HG03280 (cell line): ENCODE measurements around the gene AGAP5.

Source experiments
- ATAC-seq: cut with Tn5 transposase; IDR thresholded peaks from one replicate; pipeline ENCODE4 v1.9.1; 2021; ENCODE audit warnings: mild to moderate bottlenecking, moderate library complexity; ENCODE audit not compliant: unreplicated experiment

AGAP5 gene

DNA sequence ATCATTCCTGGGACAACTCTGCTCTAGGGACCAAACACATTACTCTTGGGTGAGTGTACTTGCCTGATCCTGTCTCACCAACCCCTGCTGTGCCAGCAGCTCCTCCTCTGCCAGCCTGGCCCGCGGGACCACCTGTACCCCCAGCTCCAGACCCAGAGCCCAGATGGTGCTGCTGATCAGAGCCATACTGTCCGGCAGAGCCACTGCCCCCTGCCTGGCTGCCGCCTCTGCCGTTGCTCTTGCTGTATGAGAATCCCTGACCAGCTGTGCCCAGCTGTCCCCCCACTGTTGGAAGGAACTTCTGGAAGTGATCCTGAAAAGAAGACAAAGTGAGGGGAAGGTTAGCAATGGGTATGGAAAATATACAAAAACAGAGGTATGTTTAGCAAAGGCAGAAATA is 63.5 kb downstream of the AGAP5 start:
- ATAC-seq, result no peak

DNA sequence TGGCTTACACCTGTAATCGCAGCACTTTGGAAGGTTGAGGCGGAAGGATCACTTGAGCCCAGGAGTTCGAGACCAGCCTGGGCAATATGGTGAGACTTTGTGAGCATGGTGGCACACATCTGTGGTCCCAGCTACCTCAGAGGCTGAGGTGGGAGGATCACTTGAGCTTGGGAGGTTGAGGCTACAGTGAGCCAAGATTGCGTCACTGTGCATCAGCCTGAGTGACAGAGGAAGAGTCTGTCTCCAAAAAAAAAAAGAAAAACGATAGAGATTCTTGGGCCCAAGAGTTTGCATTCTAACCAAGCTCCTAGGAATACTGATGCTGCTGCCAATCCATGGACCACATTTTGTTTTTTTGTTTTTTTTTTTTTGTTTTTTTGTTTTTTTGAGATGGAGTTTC is 68.7 kb downstream of the AGAP5 start:
- ATAC-seq, result no peak

DNA sequence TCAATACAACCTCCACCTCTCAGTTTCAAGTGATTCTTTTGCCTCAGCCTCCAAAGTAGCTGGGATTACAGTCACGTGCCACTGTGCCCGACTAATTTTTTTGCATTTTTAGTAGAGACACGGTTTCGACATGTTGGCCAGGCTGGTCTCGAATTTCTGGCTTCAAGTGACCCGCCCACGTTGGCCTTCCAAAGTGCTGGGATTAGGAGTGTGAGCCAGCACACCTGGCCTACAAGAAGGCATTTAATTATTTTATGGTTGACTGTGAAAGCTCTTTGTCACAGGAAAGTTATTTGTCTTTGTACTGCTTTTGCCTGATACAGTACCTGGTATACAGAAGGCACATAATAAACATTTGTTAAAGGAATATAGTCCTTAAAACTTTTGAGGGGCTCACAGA is 69.5 kb downstream of the AGAP5 start:
- no peak for ATAC-seq

DNA sequence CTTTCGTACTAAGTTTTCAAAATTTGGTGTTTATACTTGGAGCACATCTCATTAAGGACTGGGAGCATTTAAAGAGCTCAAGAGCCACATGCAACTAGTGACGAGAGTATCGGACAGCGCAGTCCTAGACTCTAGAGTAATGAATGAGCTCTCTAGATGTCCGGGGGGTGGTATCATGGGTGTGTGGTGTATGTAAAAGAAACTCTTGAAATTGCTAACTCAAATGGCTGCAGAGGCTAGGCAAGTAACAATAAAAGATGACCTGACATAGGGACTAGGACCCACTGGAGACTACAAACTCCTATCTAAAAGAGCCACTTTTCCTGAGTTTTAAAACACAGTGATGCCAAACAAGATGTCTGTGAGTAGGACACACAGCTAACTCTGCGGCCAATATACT is 70.6 kb downstream of the AGAP5 start:
- no peak for ATAC-seq

DNA sequence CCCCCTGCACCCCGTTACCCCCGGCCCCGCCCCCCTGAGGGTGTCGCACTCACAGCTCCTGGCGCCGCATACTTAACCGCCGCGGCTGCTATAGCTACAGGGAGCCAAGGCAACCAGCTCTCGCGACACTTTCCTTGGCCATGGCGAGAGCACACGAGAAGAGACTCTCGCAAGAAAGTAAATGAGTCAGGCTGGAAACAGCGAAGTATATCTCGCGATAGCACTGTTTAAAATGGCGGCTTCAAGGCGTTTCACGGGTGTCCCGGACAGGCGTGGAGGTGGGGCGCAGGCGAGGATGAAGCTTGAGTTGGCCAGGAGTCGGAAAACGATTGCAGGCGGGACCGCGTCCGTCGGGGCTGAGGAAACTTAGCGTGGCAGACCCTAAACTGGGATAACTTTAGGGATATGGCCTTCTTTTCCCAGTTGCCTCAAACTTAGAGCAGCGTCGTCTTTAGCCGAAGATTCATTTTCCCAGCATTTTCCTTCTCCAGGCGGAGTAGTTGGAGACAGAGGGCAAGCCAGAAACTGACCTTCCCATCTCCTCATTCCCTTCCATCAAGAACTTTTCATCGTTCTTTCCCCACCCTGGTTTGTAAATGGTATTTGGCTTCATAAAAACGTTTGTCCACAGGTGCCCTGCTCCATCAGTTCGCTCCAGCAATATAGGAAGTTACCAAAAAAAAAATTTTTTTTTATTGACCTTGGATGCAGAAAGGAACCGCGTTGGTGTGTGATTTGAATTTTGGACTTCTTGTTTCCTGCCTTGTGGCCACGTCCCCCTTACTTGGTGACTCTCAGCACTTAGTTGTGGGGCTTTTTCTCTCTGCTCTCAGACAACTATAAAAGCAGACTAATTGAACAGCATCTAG is 71.8 kb downstream of the AGAP5 start:
- ATAC-seq, result peak; percentile 96

DNA sequence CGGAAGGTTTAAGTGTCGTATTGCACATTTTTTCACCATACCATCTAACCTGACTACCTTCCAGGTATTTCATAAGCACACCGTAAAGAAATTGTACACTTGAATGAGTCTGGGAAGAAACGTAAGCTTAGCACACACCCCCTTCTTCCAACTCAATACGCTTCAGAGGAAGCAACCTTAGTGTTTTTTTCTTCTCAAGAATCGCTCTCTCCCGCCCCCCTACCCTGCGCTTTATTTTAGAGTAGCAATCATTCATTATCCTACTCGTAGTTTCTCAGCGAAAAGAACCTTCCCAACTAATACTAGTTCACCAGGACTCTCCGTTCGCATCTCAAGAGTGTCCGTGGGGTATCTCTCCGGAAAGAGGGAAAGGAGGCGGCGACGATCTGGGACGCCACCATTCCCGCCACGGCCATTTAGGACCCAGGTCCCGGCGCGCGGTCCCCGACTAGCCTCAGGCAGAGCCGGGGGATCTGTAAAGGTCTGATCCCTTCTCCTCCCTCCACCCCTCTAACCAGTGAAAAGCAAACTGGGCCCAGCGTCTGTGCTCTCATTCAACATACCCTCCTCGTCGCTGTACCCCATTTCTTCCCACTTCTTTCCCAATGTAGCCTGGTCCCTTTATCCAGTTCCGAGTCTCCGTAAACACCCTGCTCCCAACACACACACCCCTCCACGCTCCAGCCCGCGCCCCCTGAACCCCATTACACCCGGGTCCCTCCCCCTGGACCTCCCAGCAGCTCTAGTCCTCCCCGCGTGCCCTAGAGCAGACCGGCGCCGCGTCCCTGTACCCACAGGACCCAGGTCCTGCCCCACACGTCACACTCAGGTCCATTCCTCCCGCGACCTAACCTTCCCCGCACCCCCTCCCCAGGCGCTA is 72.7 kb downstream of the AGAP5 start:
- ATAC-seq, result peak; percentile 44
